ENCODE results near the gene OVOL3. TPM values are rescaled to one million over a fixed set of nuclear protein-coding genes. Genes with fewer than 3 reads are reported as not detected.
A peak's percentile ranks its signal among the peaks of the same experiment; 100 is the strongest.

The OVOL3 gene
- total RNA-seq, 8 experiments from 2014 or later: 0.54 TPM; not detected in 7

- Histone ChIP-seq H3K4me1 (replicated peaks in 1 of 2) (no peaks in the 10 kb centered on the region), H3K27ac (no peak overlapping the region), H3K4me3 (no peak overlapping the region)
- no peak for ATAC-seq (replicated peaks in 6 of 8)
- WGBS, 10 experiments: 80 to 100% (median 93%) methylated on average over 1 to 5 of the region's 6 CpGs; no CpG with 5 or more reads in 5 of the 10 experiments
- in situ Hi-C loops (cut with MboI; ENCODE audit: low pct_unique_long_range_greater_than_20kb in 2 of 9, low sequenced_read_pairs in 9 of 9, unreplicated experiment in 9 of 9): no loop called here
These were observed 4.5 kb upstream of the OVOL3 start for GRCh38 chr19:36106441-36106840.

DNA sequence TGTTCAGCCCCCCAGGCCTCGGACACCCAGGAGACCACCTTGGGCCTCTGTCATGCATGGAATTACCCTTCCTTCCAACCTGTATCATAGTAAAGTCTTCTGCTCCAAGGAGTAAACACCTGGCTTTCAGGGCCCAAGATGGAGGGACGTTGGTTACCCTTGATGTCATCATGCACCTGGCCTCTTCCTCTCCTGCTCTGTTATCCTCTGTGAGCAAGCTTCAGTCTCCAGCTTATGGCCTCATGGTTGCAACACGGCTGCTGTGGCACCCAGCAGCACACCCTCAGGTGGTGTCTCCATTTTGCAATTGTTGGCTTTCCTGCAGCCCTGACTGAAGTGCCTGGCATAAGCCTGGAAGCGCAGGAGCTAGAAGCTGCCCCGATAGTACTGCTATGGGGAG, 4.0 kb upstream of the OVOL3 start:
- no peak overlapping the region for H3K27ac ChIP-seq
- WGBS, 10 experiments: 92 to 100% (median 100%) methylated on average over 1 to 4 of the region's 5 CpGs; no CpG with 5 or more reads in 6 of the 10 experiments
- H3K4me1 ChIP-seq (replicated peaks in 1 of 2): no peaks in the 10 kb centered on the region
- in situ Hi-C loops (cut with MboI; ENCODE audit: low pct_unique_long_range_greater_than_20kb in 2 of 9, low sequenced_read_pairs in 9 of 9, unreplicated experiment in 9 of 9): no loop called here
- no peak overlapping the region for H3K4me3 ChIP-seq
- no peak for ATAC-seq (replicated peaks in 6 of 8)

DNA sequence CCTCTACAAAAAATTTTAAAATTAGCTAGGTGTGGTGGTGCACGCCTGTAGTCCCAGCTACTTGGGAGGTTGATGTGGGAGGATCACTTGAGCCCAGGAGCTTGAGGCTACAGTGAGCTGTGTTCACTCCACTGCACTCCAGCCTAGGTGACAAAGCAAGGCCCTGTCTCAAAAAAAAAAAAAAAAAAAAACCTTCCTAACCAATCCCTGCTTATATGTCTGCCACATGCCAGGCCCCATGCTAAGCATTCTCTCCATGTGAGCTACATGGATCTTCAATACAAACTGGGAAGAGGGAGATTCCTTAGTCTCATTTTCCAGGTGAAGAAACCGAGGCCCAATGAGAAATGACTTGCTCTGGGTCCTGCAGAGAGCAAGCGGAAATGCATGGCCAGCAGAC, 2.3 kb upstream of the OVOL3 start:
- in situ Hi-C loops (cut with MboI; ENCODE audit: low pct_unique_long_range_greater_than_20kb in 2 of 9, low sequenced_read_pairs in 9 of 9, unreplicated experiment in 9 of 9): no loop called here
- no peak overlapping the region for H3K4me3 ChIP-seq
- H3K4me1 ChIP-seq (replicated peaks in 1 of 2): peaks cover 3 to 4% of the 10 kb centered on the region in 2 donors
- 71 to 100% (median 92%) methylated on average over 1 to 3 of the region's 3 CpGs; no CpG with 5 or more reads in 3 of the 10 experiments for WGBS, 10 experiments
- H3K27ac ChIP-seq: no peak overlapping the region
- ATAC-seq (replicated peaks in 6 of 8): no peak

DNA sequence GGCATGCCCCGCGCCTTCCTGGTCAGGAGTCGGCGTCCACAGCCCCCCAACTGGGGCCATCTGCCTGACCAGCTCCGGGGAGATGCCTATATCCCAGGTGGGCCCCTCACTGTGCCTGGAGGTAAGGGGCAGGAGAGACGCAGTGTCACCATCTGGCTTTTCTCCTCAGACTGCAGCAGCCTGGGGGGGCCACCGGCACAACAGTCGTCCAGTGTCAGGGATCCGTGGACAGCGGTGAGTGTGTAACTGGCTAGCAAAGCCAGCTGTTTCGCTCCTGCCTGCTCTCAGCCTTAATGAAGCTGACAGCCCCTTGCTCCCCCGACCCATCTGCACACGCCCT, 227 bp downstream of the OVOL3 start:
- no peak overlapping the region for H3K4me3 ChIP-seq
- ATAC-seq (replicated peaks in 6 of 8): no peak
- 55 to 87% (median 80%) methylated on average over 3 to 5 of the region's 13 CpGs; no CpG with 5 or more reads in 7 of the 10 experiments for WGBS, 10 experiments
- in situ Hi-C loops (cut with MboI; ENCODE audit: low pct_unique_long_range_greater_than_20kb in 2 of 9, low sequenced_read_pairs in 9 of 9, unreplicated experiment in 9 of 9): no loop called here
- H3K27ac ChIP-seq: no peak overlapping the region
- H3K4me1 ChIP-seq (replicated peaks in 1 of 2): peaks cover 5 to 7% of the 10 kb centered on the region in 2 donors

- in situ Hi-C loops (cut with MboI; ENCODE audit: low pct_unique_long_range_greater_than_20kb in 2 of 9, low sequenced_read_pairs in 9 of 9, unreplicated experiment in 9 of 9): no loop called here
- Histone ChIP-seq H3K4me3 (no peak overlapping the region), H3K4me1 (replicated peaks in 1 of 2) (peaks cover 6 to 8% of the 10 kb centered on the region in 2 donors), H3K27ac (no peak overlapping the region)
- no peak for ATAC-seq (replicated peaks in 6 of 8)
- WGBS, 10 experiments: 96 to 100% methylated on average over 4 to 10 of the region's 10 CpGs; no CpG with 5 or more reads in 8 of the 10 experiments
These were observed 1.7 kb downstream of the OVOL3 start for GRCh38 chr19:36112678-36113077.

DNA sequence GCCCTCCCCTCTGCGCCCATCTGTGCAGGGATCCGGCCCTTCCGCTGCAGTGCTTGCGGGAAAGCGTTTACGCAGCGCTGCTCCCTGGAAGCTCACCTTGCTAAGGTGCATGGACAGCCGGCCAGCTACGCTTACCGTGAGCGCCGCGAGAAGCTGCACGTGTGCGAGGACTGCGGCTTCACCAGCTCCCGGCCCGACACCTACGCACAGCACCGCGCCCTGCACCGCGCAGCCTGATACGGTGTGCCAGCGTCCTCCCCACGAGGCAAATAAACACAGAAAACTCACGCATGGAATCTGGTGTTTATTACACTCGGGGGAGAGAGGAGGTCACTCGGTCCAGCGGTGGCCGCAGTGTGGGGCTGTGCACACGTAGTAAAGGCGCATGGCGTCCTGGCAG, 2.5 kb downstream of the OVOL3 start:
- peaks cover 6 to 8% of the 10 kb centered on the region in 2 donors for H3K4me1 ChIP-seq (replicated peaks in 1 of 2)
- no peak overlapping the region for H3K27ac ChIP-seq
- WGBS, 10 experiments: 70 to 97% (median 89%) methylated on average over 4 to 9 of the region's 34 CpGs; no CpG with 5 or more reads in 6 of the 10 experiments
- in situ Hi-C loops (cut with MboI; ENCODE audit: low pct_unique_long_range_greater_than_20kb in 2 of 9, low sequenced_read_pairs in 9 of 9, unreplicated experiment in 9 of 9): no loop called here
- ATAC-seq (replicated peaks in 6 of 8): no peak
- H3K4me3 ChIP-seq: peak overlapping the region; percentile 47 to 85 (median 62)

DNA sequence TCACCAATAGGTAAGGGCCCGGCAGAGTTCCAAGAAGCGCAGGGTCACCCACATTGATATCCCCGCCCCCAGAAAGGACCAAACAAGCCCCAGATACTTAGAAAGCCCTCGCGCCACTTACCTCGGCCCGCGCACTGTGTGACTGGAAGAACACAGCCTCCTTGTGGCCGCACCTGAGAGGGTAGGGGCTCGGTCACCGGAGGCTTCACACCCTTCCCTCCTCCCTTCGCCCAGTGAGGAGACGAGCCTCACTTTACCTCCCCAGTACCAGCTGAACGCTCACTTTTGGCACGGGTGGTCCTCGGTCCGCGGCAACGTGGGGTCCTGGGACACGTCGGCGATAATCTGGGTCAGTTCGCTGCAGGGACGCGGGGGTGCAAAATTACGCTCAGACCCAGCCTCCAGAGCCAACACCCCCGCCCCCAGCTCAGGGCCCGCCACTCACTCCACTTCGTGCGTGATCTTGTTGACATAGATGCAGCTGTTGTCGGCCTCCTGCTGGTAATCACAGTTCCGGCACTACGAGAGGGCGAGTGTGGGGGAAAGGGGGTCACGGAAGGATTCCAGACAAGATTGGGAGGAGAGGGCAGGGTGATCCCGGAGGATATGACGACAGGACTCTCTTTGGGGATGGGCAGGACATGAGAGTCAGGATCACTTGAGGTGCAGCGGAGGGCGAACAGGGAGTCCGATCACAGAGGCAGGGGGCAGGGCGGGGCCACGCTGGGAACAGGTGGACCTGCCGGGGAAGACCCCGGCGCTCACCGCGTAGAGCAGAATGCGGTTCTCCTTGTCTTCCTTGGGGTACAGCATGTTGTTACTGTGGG, 3.2 kb downstream of the OVOL3 start:
- peaks cover 6 to 8% of the 10 kb centered on the region in 2 donors for H3K4me1 ChIP-seq (replicated peaks in 1 of 2)
- H3K4me3 ChIP-seq: peak overlapping the region; percentile 47 to 85 (median 62)
- 0 to 27% (median 20%) methylated on average over 2 to 12 of the region's 48 CpGs; no CpG with 5 or more reads in 5 of the 10 experiments for WGBS, 10 experiments
- H3K27ac ChIP-seq: peak overlapping the region; percentile 60 to 82
- in situ Hi-C loops (cut with MboI; ENCODE audit: low pct_unique_long_range_greater_than_20kb in 2 of 9, low sequenced_read_pairs in 9 of 9, unreplicated experiment in 9 of 9): no loop called here
- ATAC-seq (replicated peaks in 6 of 8): peak in 4 of 8 experiments; percentile 0 to 8 (median 4)

DNA sequence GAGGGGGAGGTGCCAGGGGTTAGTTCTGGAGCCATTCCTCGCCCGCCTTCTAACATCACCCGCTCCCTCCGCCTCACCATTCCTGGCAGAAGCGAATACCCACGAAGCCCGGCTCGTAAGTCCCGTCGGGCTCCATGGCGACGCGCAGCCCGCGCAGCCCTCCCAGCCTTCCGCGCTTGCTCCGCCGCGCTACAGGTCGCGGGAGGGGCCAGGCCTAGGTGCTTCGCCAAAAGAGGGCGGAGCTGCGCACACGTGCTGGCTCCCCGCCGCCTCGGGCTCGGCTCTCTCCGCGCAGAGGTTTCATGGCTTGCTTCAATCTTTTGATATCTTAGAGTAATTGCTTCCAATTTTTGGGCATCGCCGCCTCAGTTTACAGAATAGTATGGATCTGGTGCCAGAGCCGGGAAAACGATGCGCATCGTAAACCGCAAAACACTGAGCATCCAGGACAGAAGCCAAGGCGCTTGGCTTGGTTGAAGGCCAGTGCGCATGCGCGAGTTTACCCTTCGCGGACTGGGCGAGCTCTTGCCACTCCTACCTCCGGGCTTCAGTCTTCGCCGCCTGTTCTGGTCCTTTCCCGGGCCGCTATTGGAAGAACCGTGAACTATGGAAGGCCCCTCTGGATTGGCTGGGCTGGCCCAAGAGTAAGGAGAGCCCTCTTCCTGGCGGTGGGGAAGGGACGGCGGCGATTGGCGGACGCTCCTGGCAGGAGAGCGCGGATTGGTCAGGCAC, 3.9 kb downstream of the OVOL3 start, which contains the start of gene POLR2I:
POLR2I (minus strand) TSS at position 155 of the 732 bp plus-strand sequence; CDS start at position 136, 19 bp downstream.
- 0 to 10% (median 2%) methylated on average over 1 to 20 of the region's 60 CpGs; no CpG with 5 or more reads in 3 of the 10 experiments for WGBS, 10 experiments
- peak; percentile 84 to 95 (median 93) for ATAC-seq (replicated peaks in 6 of 8)
- H3K27ac ChIP-seq: peak within 1 kb of the TSS; percentile 76 to 82
- H3K4me1 ChIP-seq (replicated peaks in 1 of 2): peaks cover 6 to 8% of the 10 kb centered on the region in 2 donors
- in situ Hi-C loops (cut with MboI; ENCODE audit: low pct_unique_long_range_greater_than_20kb in 2 of 9, low sequenced_read_pairs in 9 of 9, unreplicated experiment in 9 of 9): no loop called here
- peak within 1 kb of the TSS; percentile 54 to 85 (median 62) for H3K4me3 ChIP-seq

DNA sequence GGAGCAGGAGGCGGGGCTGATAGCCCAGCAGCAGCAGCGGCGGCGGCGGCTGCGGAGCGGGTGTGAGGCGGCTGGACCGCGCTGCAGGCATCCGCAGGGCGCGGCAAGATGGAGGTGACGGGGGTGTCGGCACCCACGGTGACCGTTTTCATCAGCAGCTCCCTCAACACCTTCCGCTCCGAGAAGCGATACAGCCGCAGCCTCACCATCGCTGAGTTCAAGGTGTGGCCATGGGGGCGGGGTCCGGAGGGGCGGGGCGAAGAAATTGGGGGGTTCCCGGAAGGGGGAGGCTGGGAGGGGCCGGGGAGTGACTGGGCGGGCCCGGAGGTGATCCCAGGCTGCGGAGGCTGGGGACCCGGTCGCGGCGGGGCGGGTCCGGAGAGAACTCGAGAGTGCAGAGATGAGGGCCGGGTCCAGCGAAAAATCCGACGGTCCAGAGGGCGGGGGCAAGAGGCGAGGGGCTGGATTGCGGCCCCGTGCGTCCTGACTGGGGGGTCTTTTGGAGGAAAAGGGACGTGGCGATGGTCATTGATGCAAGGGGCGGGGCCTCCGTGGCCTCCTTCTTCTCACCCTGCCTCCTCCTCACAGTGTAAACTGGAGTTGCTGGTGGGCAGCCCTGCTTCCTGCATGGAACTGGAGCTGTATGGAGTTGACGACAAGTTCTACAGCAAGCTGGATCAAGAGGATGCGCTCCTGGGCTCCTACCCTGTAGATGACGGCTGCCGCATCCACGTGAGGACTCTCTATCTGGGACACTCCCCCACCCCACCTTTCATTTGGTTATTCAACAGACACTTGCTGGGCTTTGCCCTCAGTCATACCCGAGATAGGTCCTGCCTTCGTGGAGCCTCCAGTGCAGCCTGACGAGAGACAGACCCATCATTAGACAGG, 4.8 kb downstream of the OVOL3 start, which contains the start of gene TBCB:
TBCB (plus strand) TSS at position 16 of the 891 bp plus-strand sequence; CDS start at position 109, 93 bp downstream.
- Histone ChIP-seq H3K4me1 (replicated peaks in 1 of 2) (peaks cover 6 to 8% of the 10 kb centered on the region in 2 donors), H3K27ac (peak within 1 kb of the TSS; percentile 76 to 82), H3K4me3 (peak within 1 kb of the TSS; percentile 54 to 85 (median 62))
- in situ Hi-C loops (cut with MboI; ENCODE audit: low pct_unique_long_range_greater_than_20kb in 2 of 9, low sequenced_read_pairs in 9 of 9, unreplicated experiment in 9 of 9): no loop called here
- peak in 7 of 8 experiments; percentile 13 to 36 (median 27) for ATAC-seq (replicated peaks in 6 of 8)
- WGBS, 10 experiments: 1 to 24% (median 8%) methylated on average over 4 to 17 of the region's 59 CpGs; no CpG with 5 or more reads in 6 of the 10 experiments

DNA sequence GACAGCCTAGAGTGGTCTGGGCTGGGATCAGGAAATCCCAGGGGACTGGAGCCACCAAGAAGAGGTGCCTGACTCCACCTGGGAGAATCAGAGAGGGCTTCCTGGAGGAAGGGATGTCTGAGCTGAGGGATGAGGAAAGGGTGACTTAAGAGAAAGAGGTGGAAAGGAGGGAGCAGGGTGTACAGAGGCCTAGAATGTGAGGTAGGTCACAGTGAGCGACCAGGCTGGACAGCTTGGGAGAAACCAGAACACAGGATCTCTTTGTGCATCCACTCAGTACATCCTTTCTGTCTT, 5.3 kb downstream of the OVOL3 start:
- H3K4me3 ChIP-seq: peak overlapping the region; percentile 52 to 85 (median 56)
- peaks cover 6 to 8% of the 10 kb centered on the region in 2 donors for H3K4me1 ChIP-seq (replicated peaks in 1 of 2)
- ATAC-seq (replicated peaks in 6 of 8): no peak
- in situ Hi-C loops (cut with MboI; ENCODE audit: low pct_unique_long_range_greater_than_20kb in 2 of 9, low sequenced_read_pairs in 9 of 9, unreplicated experiment in 9 of 9): no loop called here
- WGBS, 10 experiments: 13 to 100% (median 86%) methylated on average over 1 of the region's 1 CpG; no CpG with 5 or more reads in 6 of the 10 experiments
- no peak overlapping the region for H3K27ac ChIP-seq

DNA sequence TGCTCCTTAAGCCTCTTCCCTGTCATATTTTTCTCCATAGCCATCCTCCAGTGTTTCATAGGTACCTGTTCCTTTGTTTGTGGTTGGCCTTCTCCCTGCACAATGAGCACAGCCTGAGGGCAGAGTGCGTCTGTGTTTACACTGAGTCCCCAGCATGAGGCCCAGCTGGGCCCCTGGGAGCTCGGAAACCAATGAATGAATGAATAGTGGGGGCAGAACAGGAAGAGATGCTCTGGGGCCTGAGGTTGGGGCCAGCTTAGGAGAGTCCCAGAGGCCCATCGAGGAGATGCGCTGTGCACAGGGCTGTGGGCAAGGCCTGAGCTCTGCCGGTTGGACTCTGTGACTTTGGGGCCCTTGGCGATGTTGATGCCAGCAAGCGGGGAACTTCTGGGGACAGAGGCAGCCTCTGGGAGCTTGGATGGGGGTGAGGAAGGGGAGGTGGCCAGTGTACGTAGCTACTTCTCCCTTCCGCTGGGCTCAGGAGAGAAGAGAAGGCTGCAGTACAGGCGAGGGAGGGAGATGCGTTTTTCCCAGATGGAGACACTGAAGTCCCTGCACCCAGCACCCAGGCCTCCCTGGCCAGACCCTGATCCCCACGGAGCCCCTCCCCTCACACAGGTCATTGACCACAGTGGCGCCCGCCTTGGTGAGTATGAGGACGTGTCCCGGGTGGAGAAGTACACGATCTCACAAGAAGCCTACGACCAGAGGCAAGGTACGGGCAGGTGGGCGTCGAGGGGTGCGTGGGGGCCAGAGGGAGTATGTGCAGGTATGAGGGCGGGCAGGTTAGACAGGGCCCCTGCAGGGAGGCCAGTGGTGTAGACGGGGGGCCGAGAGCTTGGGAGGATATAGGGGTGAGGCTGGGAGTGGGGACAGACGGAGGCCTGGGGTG, 9.4 kb downstream of the OVOL3 start:
- WGBS, 10 experiments: 57 to 88% (median 72%) methylated on average over 2 to 3 of the region's 26 CpGs; no CpG with 5 or more reads in 6 of the 10 experiments
- no peak overlapping the region for H3K27ac ChIP-seq
- in situ Hi-C loops (cut with MboI; ENCODE audit: low pct_unique_long_range_greater_than_20kb in 2 of 9, low sequenced_read_pairs in 9 of 9, unreplicated experiment in 9 of 9): loop anchor here in 1 of 9 experiments (10.0 kb wide), 1 partner anchor 54 kb away; no protein-coding TSS in a partner anchor
- peaks cover 2 to 3% of the 10 kb centered on the region in 2 donors for H3K4me1 ChIP-seq (replicated peaks in 1 of 2)
- peak in 3 of 8 experiments; percentile 2 to 11 (median 5) for ATAC-seq (replicated peaks in 6 of 8)
- no peak overlapping the region for H3K4me3 ChIP-seq
